Activated T-cell treated with anti-CD3 and anti-CD28 coated beads, Interleukin-2, amount 50 U/mL, for 4 hours (primary cell): ENCODE measurements around the gene SEC61A2. TPM values are rescaled to one million over a fixed set of nuclear protein-coding genes. Genes with fewer than 3 reads are reported as not detected.
"Not testable (repeated sequence)": the region's sequence is repeated elsewhere in the genome, so short reads cannot be mapped to it uniquely, and the experiment has no call there.

Experiments
- ATAC-seq, 2 donors: fragments of 200-7000 bp; cut with Tn5 transposase; one replicate each; pipeline ENCODE4 v1.10.0; 2021
- DNase-seq: peaks from one replicate; pipeline ENCODE4 v3.0.0-alpha.2; 2020
- H3K27me3 Mint-ChIP-seq: one replicate; pipeline ENCODE4 v1.8.0; 2021; ENCODE audit warnings: low read depth, mixed read lengths
- H3K36me3 Mint-ChIP-seq: one replicate; pipeline ENCODE4 v1.8.0; 2022; ENCODE audit warnings: mixed read lengths; ENCODE audit not compliant: insufficient read depth
- H3K4me1 Mint-ChIP-seq: one replicate; pipeline ENCODE4 v1.8.0; 2021; ENCODE audit warnings: low read depth, mixed read lengths
- H3K4me3 Mint-ChIP-seq: one replicate; pipeline ENCODE4 v1.8.0; 2021; ENCODE audit warnings: mild to moderate bottlenecking, moderate library complexity, mixed read lengths
- H3K9me3 Mint-ChIP-seq: one replicate; pipeline ENCODE4 v1.8.0; 2021; ENCODE audit warnings: mixed read lengths
- total RNA-seq, 3 donors: library from RNA; stranded (reverse); gene quantifications; one replicate each; pipeline ENCODE4 v1.2.1, GENCODE V29; 2021

The SEC61A2 gene
- 1 to 10 TPM; 6.3 to 9.5 (median 9.4) TPM for total RNA-seq

GRCh38 chr10:12129222-12130111 is at the start of gene SEC61A2:
Gene SEC61A2 (plus strand): TSS chr10:12129677. CDS start chr10:12129788, 111 bp downstream.
- peaks cover 2% of the 10 kb centered on the region for H3K36me3 Mint-ChIP-seq
- H3K4me3 Mint-ChIP-seq: peak within 1 kb of the TSS; percentile 89
- no peaks in the 10 kb centered on the region for H3K9me3 Mint-ChIP-seq
- ATAC-seq: peak; percentile 94 to 97
- peak; percentile 98 for DNase-seq
- H3K27me3 Mint-ChIP-seq: no peaks in the 10 kb centered on the region
- peaks cover 21% of the 10 kb centered on the region for H3K4me1 Mint-ChIP-seq

GRCh38 chr10:12081470-12081869 is 48.0 kb upstream of the SEC61A2 start:
- Mint-ChIP-seq H3K4me1 (peaks cover 5% of the 10 kb centered on the region), H3K4me3 (no peak overlapping the region), H3K9me3 (no peaks in the 10 kb centered on the region), H3K27me3 (no peaks in the 10 kb centered on the region), H3K36me3 (peaks cover 11% of the 10 kb centered on the region)
- DNase-seq (no peak), ATAC-seq (no peak)

- no peaks in the 10 kb centered on the region for H3K27me3 Mint-ChIP-seq
- no peaks in the 10 kb centered on the region for H3K9me3 Mint-ChIP-seq
- no peak overlapping the region for H3K4me3 Mint-ChIP-seq
- H3K4me1 Mint-ChIP-seq: peaks cover 5% of the 10 kb centered on the region
- peaks cover 15% of the 10 kb centered on the region for H3K36me3 Mint-ChIP-seq
- DNase-seq (no peak), ATAC-seq (no peak)
These were observed 47.5 kb upstream of the SEC61A2 start for GRCh38 chr10:12081879-12082557.

- Mint-ChIP-seq H3K9me3 (no peaks in the 10 kb centered on the region), H3K27me3 (no peaks in the 10 kb centered on the region), H3K4me3 (no peak overlapping the region), H3K4me1 (no peaks in the 10 kb centered on the region), H3K36me3 (peaks cover 30% of the 10 kb centered on the region)
- ATAC-seq: no peak
- no peak for DNase-seq
These were observed 40.6 kb upstream of the SEC61A2 start for GRCh38 chr10:12088919-12089318.

GRCh38 chr10:12091421-12091820 is 38.1 kb upstream of the SEC61A2 start:
- Mint-ChIP-seq H3K9me3 (no peaks in the 10 kb centered on the region), H3K4me1 (no peaks in the 10 kb centered on the region), H3K27me3 (no peaks in the 10 kb centered on the region), H3K4me3 (no peak overlapping the region), H3K36me3 (peaks cover 31% of the 10 kb centered on the region)
- ATAC-seq (no peak), DNase-seq (no peak)

GRCh38 chr10:12097361-12097760 is 32.1 kb upstream of the SEC61A2 start:
- not testable (repeated sequence) for DNase-seq, H3K4me1 Mint-ChIP-seq, ATAC-seq, H3K4me3 Mint-ChIP-seq, H3K9me3 Mint-ChIP-seq, H3K27me3 Mint-ChIP-seq
- peaks cover 17% of the 10 kb centered on the region for H3K36me3 Mint-ChIP-seq

GRCh38 chr10:12097791-12098190 is 31.7 kb upstream of the SEC61A2 start:
- no peak overlapping the region for H3K4me3 Mint-ChIP-seq
- peaks cover 17% of the 10 kb centered on the region for H3K36me3 Mint-ChIP-seq
- H3K4me1 Mint-ChIP-seq: no peaks in the 10 kb centered on the region
- H3K27me3 Mint-ChIP-seq: no peaks in the 10 kb centered on the region
- DNase-seq (no peak), ATAC-seq (no peak)
- no peaks in the 10 kb centered on the region for H3K9me3 Mint-ChIP-seq

GRCh38 chr10:12098966-12099365 is 30.5 kb upstream of the SEC61A2 start:
- no peak overlapping the region for H3K4me3 Mint-ChIP-seq
- no peaks in the 10 kb centered on the region for H3K9me3 Mint-ChIP-seq

GRCh38 chr10:12103802-12104201 is 25.7 kb upstream of the SEC61A2 start:
- no peaks in the 10 kb centered on the region for H3K4me1 Mint-ChIP-seq
- H3K27me3 Mint-ChIP-seq: no peaks in the 10 kb centered on the region
- ATAC-seq: no peak
- no peaks in the 10 kb centered on the region for H3K9me3 Mint-ChIP-seq
- H3K36me3 Mint-ChIP-seq: peaks cover 25% of the 10 kb centered on the region
- no peak for DNase-seq
- no peak overlapping the region for H3K4me3 Mint-ChIP-seq

More at GRCh38 chr10:12098966-12099365, 30.5 kb upstream of the SEC61A2 start:
- no peaks in the 10 kb centered on the region for H3K27me3 Mint-ChIP-seq
- no peak for DNase-seq
- peaks cover 16% of the 10 kb centered on the region for H3K36me3 Mint-ChIP-seq
- ATAC-seq: no peak
- no peaks in the 10 kb centered on the region for H3K4me1 Mint-ChIP-seq

- ATAC-seq: no peak
- peaks cover 17% of the 10 kb centered on the region for H3K4me1 Mint-ChIP-seq
- no peaks in the 10 kb centered on the region for H3K27me3 Mint-ChIP-seq
These were observed 21.7 kb upstream of the SEC61A2 start for GRCh38 chr10:12107781-12108180.

GRCh38 chr10:12109286-12109685 is 20.2 kb upstream of the SEC61A2 start:
- H3K36me3 Mint-ChIP-seq: peaks cover 22% of the 10 kb centered on the region
- no peaks in the 10 kb centered on the region for H3K9me3 Mint-ChIP-seq
- ATAC-seq: peak in 1 of 2 donors; percentile 36
- H3K27me3 Mint-ChIP-seq: no peaks in the 10 kb centered on the region
- H3K4me3 Mint-ChIP-seq: no peak overlapping the region
- DNase-seq: no peak
- peaks cover 21% of the 10 kb centered on the region for H3K4me1 Mint-ChIP-seq

More at GRCh38 chr10:12107781-12108180, 21.7 kb upstream of the SEC61A2 start:
- Mint-ChIP-seq H3K36me3 (peaks cover 24% of the 10 kb centered on the region), H3K4me3 (no peak overlapping the region), H3K9me3 (no peaks in the 10 kb centered on the region)
- no peak for DNase-seq

GRCh38 chr10:12111528-12111927 is 17.9 kb upstream of the SEC61A2 start:
- H3K4me1 Mint-ChIP-seq: peaks cover 21% of the 10 kb centered on the region
- no peaks in the 10 kb centered on the region for H3K27me3 Mint-ChIP-seq
- DNase-seq: no peak
- H3K9me3 Mint-ChIP-seq: no peaks in the 10 kb centered on the region
- peaks cover 8% of the 10 kb centered on the region for H3K36me3 Mint-ChIP-seq
- no peak overlapping the region for H3K4me3 Mint-ChIP-seq
- ATAC-seq: no peak

GRCh38 chr10:12113627-12114026 is 15.8 kb upstream of the SEC61A2 start:
- no peak for ATAC-seq
- H3K4me3 Mint-ChIP-seq: no peak overlapping the region
- H3K9me3 Mint-ChIP-seq: no peaks in the 10 kb centered on the region
- peaks cover 21% of the 10 kb centered on the region for H3K4me1 Mint-ChIP-seq
- no peak for DNase-seq
- H3K27me3 Mint-ChIP-seq: no peaks in the 10 kb centered on the region
- H3K36me3 Mint-ChIP-seq: peaks cover 11% of the 10 kb centered on the region

- Mint-ChIP-seq H3K4me1 (peaks cover 26% of the 10 kb centered on the region), H3K4me3 (no peak overlapping the region), H3K36me3 (peaks cover 24% of the 10 kb centered on the region), H3K27me3 (no peaks in the 10 kb centered on the region), H3K9me3 (no peaks in the 10 kb centered on the region)
- ATAC-seq: no peak
- DNase-seq: no peak
These were observed 7.8 kb upstream of the SEC61A2 start for GRCh38 chr10:12121673-12122072.
